Karpas-422 (cell line): ENCODE results near the gene CDK17. TPM values are rescaled to one million over a fixed set of nuclear protein-coding genes. Genes with fewer than 3 reads are reported as not detected.

Experiments used
- DNase-seq: peaks from one replicate; pipeline ENCODE4 v3.0.0-alpha.2; 2015
- H2AFZ ChIP-seq: fragments of 200-600 bp; sonication (generic); 2 replicates; pipeline ENCODE4 v1.6.1; 2014; ENCODE audit warnings: antibody characterized with exemption, low read length, mixed read lengths
- H3K27ac ChIP-seq: fragments of 200-600 bp; sonication (generic); 2 replicates; pipeline ENCODE4 v1.5.1; 2014; ENCODE audit warnings: mild to moderate bottlenecking, low read length, moderate library complexity
- H3K27me3 ChIP-seq: fragments of 200-600 bp; sonication (generic); 2 replicates; pipeline ENCODE4 v1.6.1; 2014; ENCODE audit warnings: low read length, mixed read lengths
- H3K36me3 ChIP-seq: fragments of 200-600 bp; sonication (generic); 2 replicates; pipeline ENCODE4 v1.6.1; 2014; ENCODE audit warnings: low read length, mixed read lengths; ENCODE audit not compliant: insufficient read depth
- H3K4me1 ChIP-seq: fragments of 200-600 bp; sonication (generic); 2 replicates; pipeline ENCODE4 v1.6.1; 2014; ENCODE audit warnings: mild to moderate bottlenecking, low read length, mixed read lengths
- H3K4me2 ChIP-seq: fragments of 200-600 bp; sonication (generic); 2 replicates; pipeline ENCODE4 v1.6.1; 2014; ENCODE audit warnings: low read length, low read depth, mild to moderate bottlenecking; ENCODE audit not compliant: poor library complexity, severe bottlenecking
- H3K4me3 ChIP-seq: fragments of 200-600 bp; sonication (generic); 2 replicates; pipeline ENCODE4 v1.5.1; 2014; ENCODE audit warnings: mild to moderate bottlenecking, antibody characterized with exemption, low read length, mixed read lengths
- H3K79me2 ChIP-seq: fragments of 200-600 bp; sonication (generic); 2 replicates; pipeline ENCODE4 v1.6.1; 2014; ENCODE audit warnings: mild to moderate bottlenecking, low read length, mixed read lengths
- H3K9ac ChIP-seq: fragments of 200-600 bp; sonication (generic); 2 replicates; pipeline ENCODE4 v1.6.0; 2014; ENCODE audit warnings: low read length
- H3K9me2 ChIP-seq: fragments of 200-600 bp; sonication (generic), shearing (Covaris generic); replicated peaks from 2 replicates; pipeline ENCODE4 v1.6.0; 2014; ENCODE audit warnings: mild to moderate bottlenecking, low read length, moderate library complexity; ENCODE audit not compliant: insufficient read depth
- H3K9me3 ChIP-seq: fragments of 300-700, 200-600 bp; sonication (generic); 2 replicates; pipeline ENCODE4 v1.6.1; 2014; ENCODE audit warnings: low read length, mixed read lengths
- H4K20me1 ChIP-seq: fragments of 200-600 bp; sonication (generic); 2 replicates; pipeline ENCODE4 v1.6.1; 2014; ENCODE audit warnings: mild to moderate bottlenecking, antibody characterized with exemption, low read length, low read depth; ENCODE audit not compliant: insufficient read depth
- total RNA-seq: library from RNA; depleted of rRNA; stranded (reverse); fragments of >200 nt; shearing (Covaris generic); gene quantifications from 2 replicates; pipeline ENCODE4 v1.2.3, GENCODE V29; 2014; ENCODE audit warnings: low replicate concordance

CDK17 gene
- total RNA-seq, 1 experiment from 2014 or later = 71.2 TPM

DNA sequence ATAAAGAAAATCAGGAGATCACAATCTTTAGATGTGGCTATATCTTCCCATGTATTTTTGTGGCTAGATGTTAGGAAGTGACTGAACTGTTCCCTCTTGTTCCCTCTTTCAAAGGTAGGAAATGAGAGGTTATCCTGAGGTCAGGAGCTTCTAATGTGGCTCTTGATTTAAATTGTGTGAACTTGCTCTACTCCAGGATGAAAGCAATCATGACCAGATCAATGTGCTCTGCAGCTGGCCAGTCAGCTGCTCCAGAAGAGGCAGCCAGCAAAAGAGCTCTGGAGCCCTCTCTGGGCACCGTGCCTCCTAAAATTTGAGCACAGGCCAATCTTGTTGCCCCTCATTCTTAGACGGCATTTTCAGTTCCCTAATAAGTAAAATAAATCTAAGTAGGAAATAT lies 32.0 kb downstream of the CDK17 start:
- 0 out of 2 replicates have a peak overlapping the region, but pooled peaks have one; percentile 18 for H3K27ac ChIP-seq
- H3K9me2 ChIP-seq = no peaks in the 10 kb centered on the region
- H3K9me3 ChIP-seq = no peaks in the 10 kb centered on the region
- no peak overlapping the region for H3K4me2 ChIP-seq
- H3K9ac ChIP-seq = no peak overlapping the region
- peaks cover 99% of the 10 kb centered on the region for H3K79me2 ChIP-seq
- DNase-seq = no peak
- H2AFZ ChIP-seq = no peak overlapping the region
- no peaks in the 10 kb centered on the region for H3K27me3 ChIP-seq
- no peak overlapping the region for H3K4me3 ChIP-seq
- no peaks in the 10 kb centered on the region for H4K20me1 ChIP-seq
- H3K36me3 ChIP-seq = no peaks in the 10 kb centered on the region
- H3K4me1 ChIP-seq = peaks cover 61% of the 10 kb centered on the region

- H3K79me2 ChIP-seq = peaks cover 99% of the 10 kb centered on the region
- no peaks in the 10 kb centered on the region for H3K9me2 ChIP-seq
- H4K20me1 ChIP-seq = no peaks in the 10 kb centered on the region
- no peak overlapping the region for H3K9ac ChIP-seq
- peaks cover 62% of the 10 kb centered on the region for H3K4me1 ChIP-seq
- H3K4me2 ChIP-seq = no peak overlapping the region
- H3K36me3 ChIP-seq = no peaks in the 10 kb centered on the region
- no peak overlapping the region for H3K4me3 ChIP-seq
- DNase-seq = no peak
- no peak overlapping the region for H3K27ac ChIP-seq
- no peaks in the 10 kb centered on the region for H3K27me3 ChIP-seq
- no peaks in the 10 kb centered on the region for H3K9me3 ChIP-seq
- H2AFZ ChIP-seq = no peak overlapping the region
Observed at GRCh38 chr12:96366381-96366654, 33.9 kb downstream of the CDK17 start.

- H3K79me2 ChIP-seq = peaks cover 99% of the 10 kb centered on the region
- no peak overlapping the region for H2AFZ ChIP-seq
- H3K36me3 ChIP-seq = no peaks in the 10 kb centered on the region
- H3K4me1 ChIP-seq = peaks cover 65% of the 10 kb centered on the region
- no peaks in the 10 kb centered on the region for H4K20me1 ChIP-seq
- no peaks in the 10 kb centered on the region for H3K9me3 ChIP-seq
- H3K9me2 ChIP-seq = no peaks in the 10 kb centered on the region
- DNase-seq = no peak
- H3K9ac ChIP-seq = no peak overlapping the region
- no peak overlapping the region for H3K4me2 ChIP-seq
- H3K27me3 ChIP-seq = no peaks in the 10 kb centered on the region
- no peak overlapping the region for H3K4me3 ChIP-seq
- H3K27ac ChIP-seq = no peak overlapping the region
Observed at GRCh38 chr12:96365604-96366380, 34.4 kb downstream of the CDK17 start.

- Histone ChIP-seq H3K9me2 (no peaks in the 10 kb centered on the region), H3K4me1 (peaks cover 60% of the 10 kb centered on the region), H4K20me1 (no peaks in the 10 kb centered on the region), H2AFZ (no peak overlapping the region), H3K9ac (no peak overlapping the region), H3K79me2 (peaks cover 99% of the 10 kb centered on the region), H3K4me2 (no peak overlapping the region), H3K27me3 (no peaks in the 10 kb centered on the region), H3K27ac (no peak overlapping the region), H3K4me3 (no peak overlapping the region), H3K36me3 (no peaks in the 10 kb centered on the region), H3K9me3 (no peaks in the 10 kb centered on the region)
- DNase-seq = no peak
Observed at GRCh38 chr12:96364092-96364700, 36.0 kb downstream of the CDK17 start.

DNA sequence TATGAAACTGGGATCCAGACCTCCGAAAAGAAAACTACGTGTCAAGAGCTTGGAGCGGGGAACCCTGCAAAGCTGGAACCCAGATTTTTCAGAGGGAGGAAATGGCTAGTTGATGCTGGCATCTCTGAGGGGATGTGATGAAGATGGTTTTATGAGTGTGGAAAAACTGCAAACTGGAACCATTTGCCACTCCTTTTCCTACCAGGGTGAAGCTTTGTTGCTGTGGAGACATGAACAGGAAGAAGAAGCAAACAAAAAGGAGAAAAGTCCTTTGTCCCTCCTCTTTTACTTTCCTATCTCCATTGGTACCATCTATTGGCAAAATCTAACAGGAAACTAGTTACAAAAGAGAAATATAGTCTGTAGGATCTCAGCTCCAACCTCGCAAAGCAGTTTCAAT lies 39.2 kb downstream of the CDK17 start:
- H3K27me3 ChIP-seq = no peaks in the 10 kb centered on the region
- H2AFZ ChIP-seq = no peak overlapping the region
- H3K79me2 ChIP-seq = peaks cover 92% of the 10 kb centered on the region
- DNase-seq = no peak
- peak overlapping the region; percentile 48; the same call in 1 of the 2 replicates for H3K27ac ChIP-seq
- H4K20me1 ChIP-seq = no peaks in the 10 kb centered on the region
- H3K9ac ChIP-seq = no peak overlapping the region
- no peaks in the 10 kb centered on the region for H3K9me3 ChIP-seq
- no peaks in the 10 kb centered on the region for H3K9me2 ChIP-seq
- no peak overlapping the region for H3K4me3 ChIP-seq
- no peak overlapping the region for H3K4me2 ChIP-seq
- H3K4me1 ChIP-seq = peaks cover 69% of the 10 kb centered on the region
- no peaks in the 10 kb centered on the region for H3K36me3 ChIP-seq

GRCh38 chr12:96360550-96360949 lies 39.7 kb downstream of the CDK17 start:
- peaks cover 73% of the 10 kb centered on the region for H3K4me1 ChIP-seq
- H3K36me3 ChIP-seq = no peaks in the 10 kb centered on the region
- peak overlapping the region; percentile 48; the same call in 1 of the 2 replicates for H3K27ac ChIP-seq
- no peaks in the 10 kb centered on the region for H3K9me2 ChIP-seq
- H3K27me3 ChIP-seq = no peaks in the 10 kb centered on the region
- no peak overlapping the region for H3K9ac ChIP-seq
- H3K79me2 ChIP-seq = peaks cover 92% of the 10 kb centered on the region
- no peak overlapping the region for H2AFZ ChIP-seq
- H4K20me1 ChIP-seq = no peaks in the 10 kb centered on the region
- no peak for DNase-seq
- H3K4me2 ChIP-seq = no peak overlapping the region
- H3K9me3 ChIP-seq = no peaks in the 10 kb centered on the region
- no peak overlapping the region for H3K4me3 ChIP-seq

GRCh38 chr12:96359328-96359727 lies 40.9 kb downstream of the CDK17 start:
- DNase-seq = no peak
- no peaks in the 10 kb centered on the region for H3K9me3 ChIP-seq
- no peak overlapping the region for H2AFZ ChIP-seq
- no peak overlapping the region for H3K4me3 ChIP-seq
- H3K4me2 ChIP-seq = no peak overlapping the region
- H3K9ac ChIP-seq = no peak overlapping the region
- H3K27me3 ChIP-seq = no peaks in the 10 kb centered on the region
- H3K27ac ChIP-seq = 0 out of 2 replicates have a peak overlapping the region, but pooled peaks have one; percentile 30
- H3K36me3 ChIP-seq = no peaks in the 10 kb centered on the region
- no peaks in the 10 kb centered on the region for H3K9me2 ChIP-seq
- peaks cover 75% of the 10 kb centered on the region for H3K4me1 ChIP-seq
- peaks cover 92% of the 10 kb centered on the region for H3K79me2 ChIP-seq
- no peaks in the 10 kb centered on the region for H4K20me1 ChIP-seq

GRCh38 chr12:96356831-96357230 lies 43.4 kb downstream of the CDK17 start:
- H3K27ac ChIP-seq = peak overlapping the region; percentile 91
- no peaks in the 10 kb centered on the region for H3K9me2 ChIP-seq
- H3K4me1 ChIP-seq = peaks cover 82% of the 10 kb centered on the region
- H3K9ac ChIP-seq = peak overlapping the region; percentile 46
- H3K79me2 ChIP-seq = peaks cover 92% of the 10 kb centered on the region
- H2AFZ ChIP-seq = no peak overlapping the region
- no peaks in the 10 kb centered on the region for H3K27me3 ChIP-seq
- H3K4me3 ChIP-seq = peak overlapping the region; percentile 33
- DNase-seq = no peak
- no peaks in the 10 kb centered on the region for H4K20me1 ChIP-seq
- H3K36me3 ChIP-seq = no peaks in the 10 kb centered on the region
- peak overlapping the region; percentile 71 for H3K4me2 ChIP-seq
- H3K9me3 ChIP-seq = no peaks in the 10 kb centered on the region
